ENCODE measurements around the gene TRABD2B.

DNA sequence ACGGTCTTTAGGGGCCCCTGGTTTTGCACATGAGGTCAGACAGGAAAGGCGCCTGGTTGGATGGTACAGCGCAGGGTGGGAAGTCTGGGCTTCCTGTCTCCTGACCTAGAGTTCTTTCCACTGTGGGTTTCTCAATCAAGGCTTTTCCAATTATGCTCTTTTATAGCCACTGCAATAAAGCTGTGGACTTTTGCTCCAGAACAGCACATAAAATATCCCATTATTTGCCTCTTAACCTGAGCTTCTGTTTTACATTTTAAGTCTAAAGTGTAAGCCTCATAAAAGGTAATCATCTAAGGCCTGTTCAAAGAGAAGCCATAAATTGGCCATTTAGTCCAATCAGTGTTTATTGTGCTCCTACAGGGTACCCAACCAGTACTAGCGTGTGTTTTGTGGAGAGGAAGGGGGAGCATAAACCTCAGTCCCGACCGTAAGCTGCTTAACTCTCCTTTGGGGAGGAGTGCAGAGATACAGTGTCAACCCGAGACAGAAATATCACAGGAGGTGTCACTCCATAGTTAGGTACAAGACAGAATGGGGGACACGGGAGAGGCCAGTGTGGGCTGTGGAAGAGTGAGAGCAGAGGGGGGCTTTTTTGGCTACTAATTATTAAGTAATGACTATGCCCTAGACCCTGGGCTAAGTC lies 270.0 kb downstream of the TRABD2B start:
- TF ChIP-seq EZH2 (IDR thresholded peaks at IDR 0.05; ENCODE audit: borderline replicate concordance), result no peak
- TF ChIP-seq, protein P1, sequence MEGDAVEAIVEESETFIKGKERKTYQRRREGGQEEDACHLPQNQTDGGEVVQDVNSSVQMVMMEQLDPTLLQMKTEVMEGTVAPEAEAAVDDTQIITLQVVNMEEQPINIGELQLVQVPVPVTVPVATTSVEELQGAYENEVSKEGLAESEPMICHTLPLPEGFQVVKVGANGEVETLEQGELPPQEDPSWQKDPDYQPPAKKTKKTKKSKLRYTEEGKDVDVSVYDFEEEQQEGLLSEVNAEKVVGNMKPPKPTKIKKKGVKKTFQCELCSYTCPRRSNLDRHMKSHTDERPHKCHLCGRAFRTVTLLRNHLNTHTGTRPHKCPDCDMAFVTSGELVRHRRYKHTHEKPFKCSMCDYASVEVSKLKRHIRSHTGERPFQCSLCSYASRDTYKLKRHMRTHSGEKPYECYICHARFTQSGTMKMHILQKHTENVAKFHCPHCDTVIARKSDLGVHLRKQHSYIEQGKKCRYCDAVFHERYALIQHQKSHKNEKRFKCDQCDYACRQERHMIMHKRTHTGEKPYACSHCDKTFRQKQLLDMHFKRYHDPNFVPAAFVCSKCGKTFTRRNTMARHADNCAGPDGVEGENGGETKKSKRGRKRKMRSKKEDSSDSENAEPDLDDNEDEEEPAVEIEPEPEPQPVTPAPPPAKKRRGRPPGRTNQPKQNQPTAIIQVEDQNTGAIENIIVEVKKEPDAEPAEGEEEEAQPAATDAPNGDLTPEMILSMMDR (IDR thresholded peaks at IDR 0.05; ENCODE audit: poor library complexity), result no peak

Measured in hepatocyte (in vitro differentiated cells).